Keratinocyte (primary cell): ENCODE data around the gene SLC9C2. TPM values are rescaled to one million over a fixed set of nuclear protein-coding genes. Genes with fewer than 3 reads are reported as not detected.

Source experiments
- DNase-seq: peaks from one replicate; pipeline ENCODE4 v3.0.0-alpha.2; 2011; ENCODE audit warnings: low read depth, missing footprints, low spot score
- FAIRE-seq: peaks from 2 replicates; lab custom pipeline; 2011; peaks lifted over from hg19 to GRCh38; lab: Jason Lieb, UNC
- H2AFZ ChIP-seq: 2 replicates; pipeline ENCODE4 v1.6.0; 2012; ENCODE audit warnings: low read length, control low read depth, inconsistent platforms; ENCODE audit not compliant: control insufficient read depth
- H3K27ac ChIP-seq: 2 replicates; pipeline ENCODE4 v1.5.1; 2011; ENCODE audit warnings: low read length; ENCODE audit not compliant: control insufficient read depth, insufficient read depth
- H3K27me3 ChIP-seq: 3 replicates; pipeline ENCODE4 v1.6.0; 2011; ENCODE audit warnings: low read length; ENCODE audit not compliant: control insufficient read depth, insufficient read depth; ENCODE audit errors: extremely low read depth
- H3K36me3 ChIP-seq, 2 experiments: 2 replicates in 1 of 2; 3 replicates in 1 of 2; pipeline ENCODE4 v1.5.1; 2011; ENCODE audit warnings: low read length in 2 of 2, mild to moderate bottlenecking in 1 of 2; ENCODE audit not compliant: control insufficient read depth in 2 of 2, insufficient read depth in 2 of 2; ENCODE audit errors: extremely low read depth in 1 of 2
- H3K4me1 ChIP-seq: 3 replicates; pipeline ENCODE4 v1.5.1; 2011; ENCODE audit warnings: low read length; ENCODE audit not compliant: control insufficient read depth, insufficient read depth; ENCODE audit errors: extremely low read depth
- H3K4me2 ChIP-seq: 3 replicates; pipeline ENCODE4 v1.6.0; 2011; ENCODE audit warnings: low read depth, low read length; ENCODE audit not compliant: control insufficient read depth, insufficient read depth; ENCODE audit errors: extremely low read depth
- H3K4me3 ChIP-seq, 3 experiments: fragments of 200-600 bp in 1 of 3; sonication (generic) in 1 of 3; 2 replicates in 2 of 3; 3 replicates in 1 of 3; pipeline ENCODE4 v1.5.1; 2011 to 2016; ENCODE audit warnings: low read length in 3 of 3, mild to moderate bottlenecking in 3 of 3, control low read depth in 2 of 3, inconsistent platforms in 1 of 3, low read depth in 1 of 3, mixed read lengths in 1 of 3, mixed run types in 1 of 3, moderate library complexity in 1 of 3; ENCODE audit not compliant: control insufficient read depth in 2 of 3, insufficient read depth in 2 of 3; ENCODE audit errors: extremely low read depth in 1 of 3
- H3K79me2 ChIP-seq: 2 replicates; pipeline ENCODE4 v1.6.0; 2012; ENCODE audit warnings: low read length; ENCODE audit not compliant: control insufficient read depth, insufficient read depth
- H3K9ac ChIP-seq: 3 replicates; pipeline ENCODE4 v1.6.0; 2011; ENCODE audit warnings: low read length; ENCODE audit not compliant: control insufficient read depth, insufficient read depth; ENCODE audit errors: extremely low read depth
- H3K9me1 ChIP-seq: 3 replicates; pipeline ENCODE4 v1.6.0; 2011; ENCODE audit warnings: low read length; ENCODE audit not compliant: control insufficient read depth, insufficient read depth; ENCODE audit errors: extremely low read depth
- H3K9me3 ChIP-seq: 2 replicates; pipeline ENCODE4 v1.5.1; 2012; ENCODE audit warnings: low read depth, low read length; ENCODE audit not compliant: control insufficient read depth
- H4K20me1 ChIP-seq: 3 replicates; pipeline ENCODE4 v1.6.0; 2011; ENCODE audit warnings: low read length; ENCODE audit not compliant: control insufficient read depth, insufficient read depth; ENCODE audit errors: extremely low read depth
- EZH2 ChIP-seq: IDR thresholded peaks from one replicate; pipeline ENCODE4 v1.6.1; 2012; ENCODE audit warnings: inconsistent platforms, mild to moderate bottlenecking, low read length, moderate library complexity
- dilution Hi-C: fragments of 300-500 bp; cut with MboI; formaldehyde crosslinking; loops from one replicate; pipeline ENCODE4 v1.7.0; 2020; ENCODE audit warnings: low sequenced_read_pairs; ENCODE audit not compliant: extremely low pct_ligation_motif_present
- polyA plus RNA-seq, 5 experiments: library from polyadenylated mRNA; depleted of rRNA in 3 of 5; stranded (reverse) in 3 of 5; stranded (forward) in 1 of 5; unstranded in 1 of 5; fragments of >200 nt; gene quantifications; 1 replicate in 1 of 5; 2 replicates in 3 of 5; 3 replicates in 1 of 5; pipeline versions ENCODE4 v1.2.1 to v1.2.3, GENCODE V29; 2011 to 2012; ENCODE audit warnings: missing spikeins in 2 of 5, low read depth in 1 of 5, low replicate concordance in 1 of 5
- TF ChIP-seq, protein P1 (sequence below), 3 experiments: IDR thresholded peaks in 1 of 3; conservative IDR thresholded peaks in 1 of 3; optimal IDR thresholded peaks in 1 of 3; 2 replicates in 2 of 3; 3 replicates in 1 of 3; pipeline versions ENCODE3 to v1.5.1; 2011; ENCODE audit warnings: low read length in 3 of 3, mild to moderate bottlenecking in 3 of 3, moderate library complexity in 2 of 3, control low read depth in 1 of 3, inconsistent platforms in 1 of 3; ENCODE audit not compliant: insufficient read depth in 2 of 3; ENCODE audit errors: extremely low read depth in 1 of 3

SLC9C2 gene
- polyA plus RNA-seq, 1 donor (not counting 4 experiments of a cell fraction or from before 2014, with no cell fraction given) = not detected

- Histone ChIP-seq H3K4me1 (peaks cover 22% of the 10 kb centered on the region), H3K9me1 (no peaks in the 10 kb centered on the region), H3K36me3 (no peaks in the 10 kb centered on the region), H4K20me1 (no peaks in the 10 kb centered on the region), H3K4me2 (no peak overlapping the region), H3K27me3 (no peaks in the 10 kb centered on the region), H3K9ac (no peak overlapping the region), H2AFZ (no peak overlapping the region), H3K4me3 (no peak overlapping the region), H3K9me3 (no peaks in the 10 kb centered on the region), H3K79me2 (no peaks in the 10 kb centered on the region), H3K27ac (no peak overlapping the region)
- dilution Hi-C loops = no loop called here
- FAIRE-seq (no peak), DNase-seq (no peak)
- TF ChIP-seq EZH2 = no peak
- TF ChIP-seq, protein P1, sequence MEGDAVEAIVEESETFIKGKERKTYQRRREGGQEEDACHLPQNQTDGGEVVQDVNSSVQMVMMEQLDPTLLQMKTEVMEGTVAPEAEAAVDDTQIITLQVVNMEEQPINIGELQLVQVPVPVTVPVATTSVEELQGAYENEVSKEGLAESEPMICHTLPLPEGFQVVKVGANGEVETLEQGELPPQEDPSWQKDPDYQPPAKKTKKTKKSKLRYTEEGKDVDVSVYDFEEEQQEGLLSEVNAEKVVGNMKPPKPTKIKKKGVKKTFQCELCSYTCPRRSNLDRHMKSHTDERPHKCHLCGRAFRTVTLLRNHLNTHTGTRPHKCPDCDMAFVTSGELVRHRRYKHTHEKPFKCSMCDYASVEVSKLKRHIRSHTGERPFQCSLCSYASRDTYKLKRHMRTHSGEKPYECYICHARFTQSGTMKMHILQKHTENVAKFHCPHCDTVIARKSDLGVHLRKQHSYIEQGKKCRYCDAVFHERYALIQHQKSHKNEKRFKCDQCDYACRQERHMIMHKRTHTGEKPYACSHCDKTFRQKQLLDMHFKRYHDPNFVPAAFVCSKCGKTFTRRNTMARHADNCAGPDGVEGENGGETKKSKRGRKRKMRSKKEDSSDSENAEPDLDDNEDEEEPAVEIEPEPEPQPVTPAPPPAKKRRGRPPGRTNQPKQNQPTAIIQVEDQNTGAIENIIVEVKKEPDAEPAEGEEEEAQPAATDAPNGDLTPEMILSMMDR (optimal IDR thresholded peaks at IDR 0.05 in 1 of 3, IDR thresholded peaks at IDR 0.05 in 1 of 3, conservative IDR thresholded peaks at IDR 0.05 in 1 of 3; ENCODE audit: extremely low read depth in 1 of 3, insufficient read depth in 2 of 3, low read length in 3 of 3) = no peak
These were observed 51.2 kb downstream of the SLC9C2 start for GRCh38 chr1:173551699-173552098.

- no peak for FAIRE-seq
These were observed 53.1 kb downstream of the SLC9C2 start for GRCh38 chr1:173549813-173550212.

More at GRCh38 chr1:173549813-173550212, 53.1 kb downstream of the SLC9C2 start:
- no peaks in the 10 kb centered on the region for H3K9me1 ChIP-seq
- H3K9ac ChIP-seq = no peak overlapping the region
- peaks cover 9% of the 10 kb centered on the region for H3K4me1 ChIP-seq
- DNase-seq = no peak
- H3K27me3 ChIP-seq = no peaks in the 10 kb centered on the region
- no peak overlapping the region for H3K4me2 ChIP-seq
- H3K9me3 ChIP-seq = no peaks in the 10 kb centered on the region
- H3K27ac ChIP-seq = no peak overlapping the region
- TF ChIP-seq, protein P1 (optimal IDR thresholded peaks at IDR 0.05 in 1 of 3, IDR thresholded peaks at IDR 0.05 in 1 of 3, conservative IDR thresholded peaks at IDR 0.05 in 1 of 3; ENCODE audit: extremely low read depth in 1 of 3, insufficient read depth in 2 of 3, low read length in 3 of 3) = no peak
- TF ChIP-seq EZH2 = no peak
- no peak overlapping the region for H3K4me3 ChIP-seq
- no peaks in the 10 kb centered on the region for H4K20me1 ChIP-seq
- dilution Hi-C loops = no loop called here
- no peaks in the 10 kb centered on the region for H3K79me2 ChIP-seq
- H3K36me3 ChIP-seq = no peaks in the 10 kb centered on the region
- no peak overlapping the region for H2AFZ ChIP-seq
